Measurements from ENCODE around the gene USP25.

Gene USP25

DNA sequence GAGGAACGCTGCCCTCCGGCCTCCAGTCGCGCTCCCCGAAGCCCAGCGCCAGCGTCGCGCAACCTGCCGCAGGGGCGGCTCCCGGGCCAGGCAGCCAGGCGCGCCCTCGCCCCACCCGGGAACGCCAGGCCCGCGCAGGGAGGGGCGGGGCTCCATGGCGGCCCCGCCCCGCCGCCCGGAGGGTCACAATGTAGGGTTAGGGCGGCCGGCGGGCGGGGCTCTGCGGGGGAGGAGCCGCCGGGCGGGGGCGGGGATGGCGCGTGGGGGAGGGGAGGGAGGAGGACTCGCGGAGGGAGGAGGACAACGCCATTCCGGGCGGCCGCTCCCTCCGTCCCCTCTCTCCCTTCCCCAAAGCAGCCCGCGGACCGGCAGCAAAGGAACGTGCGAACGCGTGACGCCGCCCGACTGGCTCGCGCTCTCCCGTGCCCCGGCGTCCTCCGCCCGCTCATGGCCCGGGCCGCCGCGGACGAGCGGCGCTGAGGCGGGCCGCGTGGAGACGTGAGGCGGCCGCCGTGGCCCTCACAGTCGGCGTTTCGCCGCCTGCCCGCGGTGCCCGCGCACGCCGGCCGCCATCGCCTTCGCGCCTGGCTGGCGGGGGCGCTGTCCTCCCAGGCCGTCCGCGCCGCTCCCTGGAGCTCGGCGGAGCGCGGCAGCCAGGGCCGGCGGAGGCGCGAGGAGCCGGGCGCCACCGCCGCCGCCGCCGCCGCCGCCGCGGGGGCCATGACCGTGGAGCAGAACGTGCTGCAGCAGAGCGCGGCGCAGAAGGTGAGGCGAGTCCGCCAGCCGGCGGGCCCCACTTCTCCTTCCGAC is at the start of gene USP25:
Gene USP25, plus strand, starts transcription at position 309 of the 810 bp plus-strand sequence. Its CDS starts 412 bp downstream, at position 721.
- peak; percentile 76 for DNase-seq

DNA sequence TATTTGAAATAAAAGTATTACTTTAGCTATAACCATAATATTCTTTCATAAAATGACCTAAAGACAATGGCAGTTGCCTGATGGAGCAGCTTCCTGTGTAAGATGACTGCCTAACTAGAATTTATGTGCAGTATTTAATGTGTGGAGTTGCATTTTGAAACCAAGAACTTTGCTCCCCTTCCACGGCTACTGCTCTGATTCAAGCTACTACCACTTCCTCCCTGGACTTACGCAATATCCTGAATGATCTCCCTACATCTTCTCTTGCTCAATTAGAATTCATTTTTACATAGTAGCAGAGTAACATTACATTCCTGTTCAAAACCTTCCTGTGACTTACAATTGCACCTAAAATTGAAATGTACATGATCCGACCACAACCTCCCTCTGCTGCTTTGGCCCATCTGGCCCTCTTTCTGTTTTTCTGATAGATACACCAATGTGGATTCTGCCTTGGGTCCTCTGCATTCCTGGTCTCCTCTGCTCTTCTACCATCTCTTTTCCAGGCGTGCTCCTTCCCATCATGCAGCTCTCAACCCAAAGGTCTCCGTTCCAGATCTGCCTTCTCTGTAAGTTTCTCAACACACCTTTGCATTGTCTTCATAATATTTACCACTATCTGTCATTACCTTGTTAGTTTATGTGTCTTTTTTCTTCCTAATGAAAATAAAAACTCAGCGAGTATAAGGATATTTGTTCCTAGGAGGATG is 47.4 kb upstream of the USP25 start:
- DNase-seq, result no peak

- no peak for DNase-seq
Observed at GRCh38 chr21:15682977-15683376, 46.8 kb upstream of the USP25 start.

- DNase-seq, result no peak
Observed at GRCh38 chr21:15686506-15686905, 43.3 kb upstream of the USP25 start.

DNA sequence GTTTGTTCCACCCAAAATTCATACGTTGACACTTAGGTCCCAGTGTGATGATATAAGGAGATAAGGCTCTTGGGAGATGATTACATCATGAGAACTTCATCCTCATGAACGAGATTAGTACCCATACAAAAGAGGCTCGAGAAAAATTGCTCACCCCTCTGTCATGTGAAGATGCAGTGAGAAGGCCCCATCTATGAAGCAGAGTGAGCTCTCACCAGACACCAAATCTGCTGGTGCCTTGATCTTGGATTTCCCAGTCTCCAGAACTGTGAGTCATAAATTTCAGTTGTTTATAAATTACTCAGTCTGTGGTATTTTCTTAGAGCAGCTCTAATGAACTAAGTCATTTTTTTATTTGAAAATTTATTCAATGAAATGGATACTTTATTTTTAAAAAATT is 42.6 kb upstream of the USP25 start:
- DNase-seq, result no peak

DNA sequence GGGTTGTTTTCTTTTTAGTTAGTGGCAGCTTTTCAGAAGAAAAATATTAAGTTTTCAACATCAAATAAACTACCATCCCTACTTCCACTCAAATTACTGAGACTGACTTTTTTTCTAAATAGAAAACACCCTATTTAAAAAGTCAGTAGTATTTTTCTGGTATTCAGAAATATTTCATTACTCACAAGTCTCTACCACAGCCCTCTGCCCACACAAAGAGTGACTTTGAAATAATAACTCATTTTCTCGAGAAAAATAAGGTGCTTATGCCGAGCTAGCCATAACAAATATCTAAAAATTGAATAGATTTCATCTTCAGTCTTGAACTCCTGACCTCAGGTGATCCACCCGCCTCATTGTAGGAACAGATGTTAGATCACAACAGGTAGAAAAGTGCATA is 41.8 kb upstream of the USP25 start:
- DNase-seq, result no peak

- no peak for DNase-seq
Observed at GRCh38 chr21:15688809-15689208, 41.0 kb upstream of the USP25 start.

DNA sequence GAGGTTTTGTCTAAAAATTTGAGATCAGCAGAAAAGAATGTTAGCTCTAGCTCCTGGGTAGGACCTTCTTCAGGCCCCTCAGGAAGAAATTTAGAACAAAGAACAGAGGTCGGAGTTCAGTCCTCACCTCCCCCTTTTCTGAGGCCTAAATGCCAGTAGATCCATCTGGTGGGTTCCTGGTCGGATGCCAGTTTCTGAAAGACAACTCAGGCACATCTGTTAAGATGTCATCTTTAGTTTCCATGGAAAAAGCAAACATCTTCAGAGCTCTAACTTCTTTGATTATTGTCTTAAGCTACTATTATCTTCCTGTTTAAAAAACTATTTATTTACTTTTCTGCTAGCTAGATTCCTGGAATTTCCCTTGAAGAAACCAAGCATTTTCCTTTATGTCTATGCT is 37.1 kb upstream of the USP25 start:
- DNase-seq, result no peak

- DNase-seq, result no peak
Observed at GRCh38 chr21:15695241-15695640, 34.5 kb upstream of the USP25 start.

DNA sequence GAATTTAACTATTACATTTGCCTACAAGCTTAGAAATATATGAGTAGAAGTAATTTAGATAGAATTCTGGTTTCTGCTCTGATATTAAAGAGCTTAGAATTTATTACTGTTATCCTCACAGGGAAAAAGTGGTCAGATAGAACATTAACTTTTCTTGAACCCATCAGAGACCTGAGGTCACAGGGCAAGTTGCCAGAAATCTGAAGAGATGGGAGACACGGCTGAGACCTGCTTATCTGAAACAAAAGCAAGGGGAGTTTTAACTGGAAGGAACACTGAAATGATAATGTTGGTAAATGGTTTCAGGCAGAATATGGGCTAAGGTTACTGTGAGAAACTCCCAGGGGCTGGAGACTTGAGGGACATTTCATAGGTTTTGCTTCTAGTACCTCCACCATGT is 28.0 kb upstream of the USP25 start:
- DNase-seq, result no peak

DNA sequence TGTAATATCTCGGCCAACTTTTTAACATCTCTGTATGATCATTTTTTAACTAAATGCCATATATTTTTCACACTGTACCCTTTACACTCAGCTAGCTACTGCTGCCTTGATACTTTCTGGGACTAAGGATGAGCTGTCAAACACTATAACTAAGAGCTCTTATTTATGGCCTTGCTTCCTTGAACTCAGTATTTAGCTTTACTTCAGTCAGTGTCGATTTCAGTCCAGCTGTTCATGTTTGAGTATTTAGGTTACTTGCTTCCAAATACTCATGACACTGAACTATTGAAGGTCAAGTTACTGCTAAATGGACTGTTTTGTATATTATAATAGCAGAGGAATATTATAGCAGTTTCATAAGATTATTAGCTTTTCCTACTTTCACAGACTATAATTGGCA is 25.9 kb upstream of the USP25 start:
- no peak for DNase-seq

- DNase-seq, result no peak
Observed at GRCh38 chr21:15706696-15707095, 23.1 kb upstream of the USP25 start.

- DNase-seq, result no peak
Observed at GRCh38 chr21:15713412-15713811, 16.4 kb upstream of the USP25 start.

DNA sequence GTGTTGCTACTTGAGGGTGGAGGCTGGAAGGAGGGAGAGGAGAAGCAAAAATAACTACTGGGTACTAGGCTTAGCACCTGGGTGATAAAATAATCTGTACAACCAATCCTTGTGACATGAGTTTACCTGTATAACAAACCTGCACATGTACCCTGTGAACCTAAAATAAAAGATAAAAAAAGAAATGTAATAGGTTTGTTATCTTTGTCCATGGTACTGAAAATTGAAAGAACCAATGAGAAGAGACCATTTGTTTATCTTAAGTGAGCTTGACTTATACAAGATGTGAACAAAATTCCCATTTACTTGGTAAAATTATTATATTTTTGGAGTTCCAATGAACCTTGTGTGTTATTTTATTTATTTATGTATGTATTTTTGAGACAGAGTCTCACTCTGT is 11.1 kb upstream of the USP25 start:
- DNase-seq, result no peak

GRCh38 chr21:15719976-15720375 is 9.8 kb upstream of the USP25 start:
- DNase-seq, result no peak

DNA sequence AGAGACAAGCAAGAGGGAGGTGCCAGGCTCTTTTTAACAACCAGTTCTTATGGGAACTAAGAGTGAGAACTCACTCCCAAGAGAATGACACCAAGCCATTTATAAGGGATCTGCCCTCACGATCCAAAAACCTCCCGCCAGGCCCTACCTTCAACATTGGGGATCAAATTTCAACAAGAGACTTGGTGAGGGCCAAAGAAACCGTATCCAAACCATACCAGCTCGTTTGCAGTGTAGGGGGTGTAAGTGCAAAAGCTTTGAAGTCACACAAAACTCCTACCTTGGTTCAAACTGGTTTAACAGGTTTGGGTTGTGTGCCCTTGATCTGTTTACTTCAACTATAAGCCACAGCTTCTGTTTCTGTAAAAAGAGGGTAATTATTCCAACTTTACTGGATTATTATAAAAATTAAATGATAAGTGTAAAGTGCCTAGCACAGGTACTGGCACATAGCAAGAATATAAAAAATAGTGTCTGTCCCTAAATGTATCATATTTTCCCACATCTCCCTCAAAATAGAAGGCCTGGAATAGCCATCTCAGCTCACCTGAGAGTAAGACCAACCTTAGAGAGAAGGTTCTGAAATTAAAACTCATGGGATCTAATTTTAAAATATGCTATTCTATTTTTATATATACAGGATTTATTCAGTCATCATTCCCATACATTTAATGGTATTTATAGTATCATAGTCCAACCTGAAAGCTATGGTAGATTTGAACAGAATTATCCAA is 7.0 kb upstream of the USP25 start:
- DNase-seq, result no peak

DNA sequence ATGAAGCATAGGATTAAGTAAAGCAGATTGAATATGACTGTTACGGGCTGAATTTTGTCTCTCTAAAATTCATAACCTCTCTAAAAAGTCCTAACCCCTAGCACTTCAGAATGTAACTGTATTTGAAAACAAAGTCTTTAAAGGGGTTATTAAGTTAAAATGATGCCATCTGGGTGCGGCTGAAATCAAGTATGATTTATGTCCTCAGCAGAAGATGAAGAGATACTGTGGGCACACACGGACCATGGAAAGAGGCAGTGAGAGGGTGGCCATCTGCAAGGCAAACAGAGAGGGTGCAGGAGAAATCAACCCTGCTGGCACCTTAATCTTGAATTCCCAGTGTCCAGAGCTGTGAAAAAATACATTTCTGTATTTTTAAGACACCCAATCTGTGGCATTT is 3.8 kb upstream of the USP25 start:
- DNase-seq, result no peak

GRCh38 chr21:15728046-15728445 is 1.7 kb upstream of the USP25 start:
- no peak for DNase-seq

DNA sequence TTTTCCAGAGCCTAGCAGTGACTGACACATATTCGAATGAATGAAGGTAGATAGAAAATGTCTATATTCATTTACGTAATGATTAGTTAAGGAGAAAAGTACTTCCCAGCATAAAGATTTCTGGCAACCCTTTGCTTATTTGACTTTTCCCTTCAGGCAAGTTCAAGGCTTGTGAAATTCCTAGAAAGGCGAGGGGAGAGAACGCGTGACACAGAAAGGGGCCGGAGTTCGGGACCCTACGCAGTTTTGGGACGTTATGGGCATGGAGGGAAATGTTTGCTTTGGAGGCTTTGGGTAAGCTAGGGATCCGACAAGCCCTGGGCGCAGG is 472 bp upstream of the USP25 start:
- no peak for DNase-seq

- DNase-seq, result no peak
Observed at GRCh38 chr21:15730484-15731242, 881 bp downstream of the USP25 start.

DNA sequence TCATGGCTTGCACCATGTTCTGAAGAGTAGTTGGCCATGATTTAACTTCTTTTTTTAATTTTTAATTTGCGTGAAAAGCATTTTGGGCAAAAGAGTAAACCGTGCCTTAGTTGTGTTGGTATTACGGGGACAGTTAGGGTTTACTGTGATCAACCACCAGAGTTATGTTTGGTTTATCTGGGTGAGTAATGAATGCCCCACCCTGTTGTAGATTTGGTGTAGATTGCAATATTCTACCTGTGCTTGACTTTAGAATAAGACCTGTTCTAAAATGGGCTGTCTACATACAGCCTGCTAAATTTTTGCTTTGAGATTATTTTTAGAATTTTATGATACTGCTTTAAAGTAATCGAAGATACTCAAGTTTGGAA is 1.4 kb downstream of the USP25 start:
- DNase-seq, result no peak

GRCh38 chr21:15732290-15732995 is 2.7 kb downstream of the USP25 start:
- no peak for DNase-seq

DNA sequence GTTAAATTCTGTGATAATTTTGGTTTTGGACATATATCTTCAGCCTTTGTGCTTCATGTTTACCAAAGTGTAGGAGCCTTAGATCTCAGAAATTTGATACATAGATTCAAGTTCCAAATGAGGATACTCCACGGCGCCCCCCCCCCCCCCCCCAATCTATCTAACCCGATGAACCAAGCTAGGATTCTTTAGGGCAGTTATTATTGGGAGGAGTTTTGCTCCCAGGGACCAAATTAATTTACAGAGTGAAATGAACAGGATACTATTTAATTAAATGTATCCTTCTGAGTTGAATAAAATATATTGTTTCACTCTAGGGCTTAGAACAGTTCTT is 3.2 kb downstream of the USP25 start:
- DNase-seq, result no peak

Data from NCI-H2107 (cell line).